Thyroid gland (tissue), 4 donors: ENCODE data around the gene SEMA7A.

Source experiments
- CTCF ChIP-seq, 6 experiments: fragments of 200-600 bp in 3 of 6; fragments of 450-650 bp in 3 of 6; sonication (generic) in 3 of 6; IDR thresholded peaks; one replicate each; pipeline ENCODE4 v1.5.1; 2016 to 2019; ENCODE audit warnings: antibody characterized with exemption in 6 of 6, mild to moderate bottlenecking in 2 of 6, inconsistent platforms in 1 of 6, moderate library complexity in 1 of 6
- POLR2A ChIP-seq, 2 donors: fragments of 450-650 bp; IDR thresholded peaks; one replicate each; pipeline ENCODE4 v1.6.1; 2017; ENCODE audit warnings: antibody characterized with exemption in 2 of 2, mild to moderate bottlenecking in 2 of 2, moderate library complexity in 1 of 2

GRCh38 chr15:74464216-74464615 is 30.5 kb upstream of the SEMA7A start:
- TF ChIP-seq POLR2A (IDR thresholded peaks at IDR 0.05) (no peak), CTCF (IDR thresholded peaks at IDR 0.05) (no peak)
